ENCODE measurements around the gene CDK18.

The CDK18 gene

GRCh38 chr1:205569411-205570172 lies 65.1 kb downstream of the CDK18 start:
- Mint-ChIP-seq H3K27ac (no peak overlapping the region), H3K36me3 (ENCODE audit: low read depth) (no peaks in the 10 kb centered on the region), H3K4me3 (no peak overlapping the region), H3K9me3 (no peaks in the 10 kb centered on the region), H3K4me1 (peaks cover 5% of the 10 kb centered on the region), H3K27me3 (peaks cover 35% of the 10 kb centered on the region)
- DNase-seq (no peak), ATAC-seq (no peak)

- Mint-ChIP-seq H3K27me3 (peaks cover 35% of the 10 kb centered on the region), H3K9me3 (no peaks in the 10 kb centered on the region), H3K27ac (no peak overlapping the region), H3K4me1 (peaks cover 5% of the 10 kb centered on the region), H3K4me3 (no peak overlapping the region), H3K36me3 (ENCODE audit: low read depth) (no peaks in the 10 kb centered on the region)
- ATAC-seq (no peak), DNase-seq (no peak)
Observed at GRCh38 chr1:205570173-205570501, 65.7 kb downstream of the CDK18 start.

GRCh38 chr1:205570796-205571537 lies 66.5 kb downstream of the CDK18 start:
- peaks cover 35% of the 10 kb centered on the region for H3K27me3 Mint-ChIP-seq
- DNase-seq = no peak
- no peak for ATAC-seq
- H3K27ac Mint-ChIP-seq = no peak overlapping the region
- H3K9me3 Mint-ChIP-seq = no peaks in the 10 kb centered on the region
- H3K36me3 Mint-ChIP-seq (ENCODE audit: low read depth) = no peaks in the 10 kb centered on the region
- no peak overlapping the region for H3K4me3 Mint-ChIP-seq
- H3K4me1 Mint-ChIP-seq = peaks cover 5% of the 10 kb centered on the region

GRCh38 chr1:205571747-205572146 lies 67.3 kb downstream of the CDK18 start:
- Mint-ChIP-seq H3K4me1 (peaks cover 5% of the 10 kb centered on the region), H3K36me3 (ENCODE audit: low read depth) (no peaks in the 10 kb centered on the region), H3K27me3 (peaks cover 35% of the 10 kb centered on the region), H3K27ac (no peak overlapping the region), H3K9me3 (no peaks in the 10 kb centered on the region), H3K4me3 (no peak overlapping the region)
- ATAC-seq (no peak), DNase-seq (no peak)

- Mint-ChIP-seq H3K36me3 (ENCODE audit: low read depth) (no peaks in the 10 kb centered on the region), H3K27ac (no peak overlapping the region), H3K9me3 (no peaks in the 10 kb centered on the region), H3K27me3 (peaks cover 28% of the 10 kb centered on the region), H3K4me3 (no peak overlapping the region), H3K4me1 (peaks cover 5% of the 10 kb centered on the region)
- ATAC-seq = no peak
- DNase-seq = no peak
Observed at GRCh38 chr1:205572421-205572820, 68.0 kb downstream of the CDK18 start.

GRCh38 chr1:205575294-205575885 lies 70.9 kb downstream of the CDK18 start:
- no peaks in the 10 kb centered on the region for H3K9me3 Mint-ChIP-seq
- ATAC-seq (no peak), DNase-seq (no peak)
- H3K36me3 Mint-ChIP-seq (ENCODE audit: low read depth) = no peaks in the 10 kb centered on the region
- H3K4me3 Mint-ChIP-seq = no peak overlapping the region
- H3K27me3 Mint-ChIP-seq = peaks cover 7% of the 10 kb centered on the region
- H3K27ac Mint-ChIP-seq = no peak overlapping the region
- H3K4me1 Mint-ChIP-seq = peaks cover 2% of the 10 kb centered on the region

- no peak for DNase-seq
Observed at GRCh38 chr1:205576011-205576410, 71.5 kb downstream of the CDK18 start.

GRCh38 chr1:205576805-205577761 lies 72.6 kb downstream of the CDK18 start:
- Mint-ChIP-seq H3K27me3 (no peaks in the 10 kb centered on the region), H3K4me1 (peaks cover 6% of the 10 kb centered on the region), H3K4me3 (no peak overlapping the region), H3K9me3 (no peaks in the 10 kb centered on the region), H3K27ac (no peak overlapping the region), H3K36me3 (ENCODE audit: low read depth) (no peaks in the 10 kb centered on the region)
- DNase-seq (no peak), ATAC-seq (no peak)

More at GRCh38 chr1:205576011-205576410, 71.5 kb downstream of the CDK18 start:
- Mint-ChIP-seq H3K9me3 (no peaks in the 10 kb centered on the region), H3K36me3 (ENCODE audit: low read depth) (no peaks in the 10 kb centered on the region), H3K4me3 (no peak overlapping the region), H3K27me3 (peaks cover 7% of the 10 kb centered on the region), H3K27ac (no peak overlapping the region), H3K4me1 (peaks cover 2% of the 10 kb centered on the region)
- no peak for ATAC-seq

- Mint-ChIP-seq H3K4me3 (no peak overlapping the region), H3K27ac (no peak overlapping the region), H3K27me3 (no peaks in the 10 kb centered on the region), H3K9me3 (no peaks in the 10 kb centered on the region), H3K36me3 (ENCODE audit: low read depth) (no peaks in the 10 kb centered on the region), H3K4me1 (peaks cover 16% of the 10 kb centered on the region)
- no peak for ATAC-seq
- DNase-seq = no peak
Observed at GRCh38 chr1:205577874-205578658, 73.6 kb downstream of the CDK18 start.

- H3K27me3 Mint-ChIP-seq = no peaks in the 10 kb centered on the region
- DNase-seq = no peak
Observed at GRCh38 chr1:205578780-205579571, 74.5 kb downstream of the CDK18 start.

GRCh38 chr1:205579711-205580110 lies 75.2 kb downstream of the CDK18 start:
- no peak for ATAC-seq
- no peak for DNase-seq
- Mint-ChIP-seq H3K9me3 (no peaks in the 10 kb centered on the region), H3K4me1 (peaks cover 16% of the 10 kb centered on the region), H3K36me3 (ENCODE audit: low read depth) (no peaks in the 10 kb centered on the region), H3K4me3 (no peak overlapping the region), H3K27me3 (no peaks in the 10 kb centered on the region), H3K27ac (no peak overlapping the region)

More at GRCh38 chr1:205578780-205579571, 74.5 kb downstream of the CDK18 start:
- no peak for ATAC-seq
- no peaks in the 10 kb centered on the region for H3K36me3 Mint-ChIP-seq (ENCODE audit: low read depth)
- H3K4me3 Mint-ChIP-seq = no peak overlapping the region
- H3K4me1 Mint-ChIP-seq = peaks cover 16% of the 10 kb centered on the region
- no peak overlapping the region for H3K27ac Mint-ChIP-seq
- H3K9me3 Mint-ChIP-seq = no peaks in the 10 kb centered on the region

- Mint-ChIP-seq H3K36me3 (ENCODE audit: low read depth) (no peaks in the 10 kb centered on the region), H3K27ac (no peak overlapping the region), H3K9me3 (no peaks in the 10 kb centered on the region), H3K27me3 (no peaks in the 10 kb centered on the region), H3K4me3 (no peak overlapping the region), H3K4me1 (peaks cover 16% of the 10 kb centered on the region)
- DNase-seq (no peak), ATAC-seq (no peak)
Observed at GRCh38 chr1:205580140-205580922, 75.9 kb downstream of the CDK18 start.

- no peak for ATAC-seq
- DNase-seq = no peak
- Mint-ChIP-seq H3K36me3 (ENCODE audit: low read depth) (no peaks in the 10 kb centered on the region), H3K4me1 (peaks cover 16% of the 10 kb centered on the region), H3K27me3 (no peaks in the 10 kb centered on the region), H3K9me3 (no peaks in the 10 kb centered on the region), H3K4me3 (no peak overlapping the region), H3K27ac (no peak overlapping the region)
Observed at GRCh38 chr1:205580923-205581180, 76.4 kb downstream of the CDK18 start.
